Body of pancreas (tissue), 4 donors: ENCODE measurements around the gene SMIM41.

ENCODE experiments used
- CTCF ChIP-seq, 7 experiments: fragments of 450-650 bp in 4 of 7; fragments of 200-600 bp in 3 of 7; sonication (generic) in 3 of 7; IDR thresholded peaks; one replicate each; pipeline ENCODE4 v1.5.1; 2016 to 2019; ENCODE audit warnings: antibody characterized with exemption in 7 of 7
- POLR2A ChIP-seq, 3 donors: fragments of 450-650 bp; IDR thresholded peaks; one replicate each; pipeline ENCODE4 v1.6.1; 2016; ENCODE audit warnings: antibody characterized with exemption in 3 of 3, mild to moderate bottlenecking in 2 of 3

DNA sequence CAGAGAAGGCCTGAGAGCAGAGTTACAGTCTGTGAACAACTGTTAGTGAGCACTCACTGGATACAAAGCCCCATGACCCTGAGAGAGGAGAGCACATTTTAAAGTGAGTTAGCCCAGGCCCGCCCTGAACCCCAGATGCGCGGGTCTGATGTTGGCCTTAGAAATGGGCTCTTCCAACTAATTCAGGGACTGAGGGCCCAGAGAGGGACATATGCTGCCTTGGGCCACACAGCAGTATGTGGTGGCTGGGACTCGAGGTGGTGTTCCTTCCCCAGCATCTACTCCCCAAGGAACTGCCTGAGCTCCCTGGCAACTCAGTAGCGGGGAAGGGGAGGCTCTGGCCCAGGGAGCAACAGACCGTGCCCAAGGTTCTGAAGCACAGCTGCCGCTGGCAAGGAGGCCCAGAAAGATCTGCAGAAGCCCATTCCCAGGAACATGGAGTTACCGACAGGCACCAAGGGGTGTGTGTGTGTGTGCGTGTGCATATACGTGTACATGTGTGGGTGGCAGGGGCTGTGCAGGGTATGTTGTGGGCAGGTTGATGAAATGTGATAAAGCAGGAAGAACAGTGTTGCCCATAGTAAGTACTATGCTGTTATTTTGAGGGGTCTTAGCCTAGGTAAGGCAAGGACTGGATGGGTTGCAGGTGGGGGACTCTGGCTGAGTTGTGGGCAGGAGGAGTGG, 71.8 kb downstream of the SMIM41 start:
- TF ChIP-seq CTCF (IDR thresholded peaks at IDR 0.05) (no peak), POLR2A (IDR thresholded peaks at IDR 0.05) (no peak)
